NCI-H69 (cell line): ENCODE results near the gene TTI1.
A peak's percentile ranks its signal among the peaks of the same experiment; 100 is the strongest.
"Not testable (repeated sequence)": the region's sequence is repeated elsewhere in the genome, so short reads cannot be mapped to it uniquely, and the experiment has no call there.

Source experiments
- DNase-seq: peaks from one replicate; lab custom pipeline; 2025; lab: John Stamatoyannopoulos, UW

TTI1 gene

DNA sequence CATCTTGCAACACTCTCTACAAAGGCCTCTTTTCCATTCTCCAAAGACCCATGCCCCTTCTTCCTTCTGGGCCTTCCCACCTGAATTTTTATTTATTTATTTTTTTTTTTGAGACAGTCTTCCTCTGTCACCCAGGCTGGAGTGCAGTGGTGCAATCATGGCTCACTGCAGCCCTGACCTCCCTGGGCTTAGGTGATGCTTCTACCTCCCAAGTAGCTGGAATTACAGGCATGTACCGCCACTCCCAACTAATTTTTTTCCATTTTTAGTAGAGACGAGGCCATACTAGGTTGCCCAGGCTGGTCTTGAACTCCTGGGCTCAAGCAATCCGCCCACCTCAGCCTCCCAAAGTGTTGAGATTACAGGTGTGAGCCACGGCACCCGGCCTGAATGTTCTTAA is 23.8 kb downstream of the TTI1 start:
- not testable (repeated sequence) for DNase-seq

DNA sequence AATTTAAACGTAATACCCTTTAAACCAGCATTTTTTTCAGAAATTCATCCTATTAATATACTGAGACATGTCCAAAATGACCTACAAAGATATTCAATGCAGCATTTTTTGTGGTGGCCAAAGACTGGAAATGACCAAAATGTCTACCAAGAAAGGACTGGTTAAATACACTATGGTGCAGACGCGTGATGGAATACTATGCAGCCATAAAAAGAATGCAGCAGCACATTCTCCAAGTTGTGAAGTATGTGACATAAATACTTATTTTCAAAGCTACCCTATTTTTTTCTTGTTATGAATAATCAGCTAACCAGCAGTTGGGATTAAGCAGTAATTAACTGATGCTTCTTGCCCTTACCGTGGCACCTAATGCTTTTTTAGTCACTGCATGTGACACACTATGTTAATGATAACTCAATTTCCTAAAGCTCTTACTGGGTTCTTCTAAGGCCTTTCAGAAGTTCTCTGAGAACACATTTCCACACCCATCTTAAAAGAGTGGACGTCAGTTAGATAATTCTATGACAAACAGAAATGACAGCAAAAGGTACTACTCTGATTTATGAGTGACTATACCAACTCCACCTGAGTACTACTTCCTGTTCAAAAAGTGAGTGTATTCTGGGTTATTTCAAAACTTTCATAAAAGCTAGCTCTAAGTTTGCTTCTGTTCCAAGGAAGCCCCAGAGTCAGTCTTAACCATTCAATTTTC is 24.9 kb downstream of the TTI1 start:
- DNase-seq, result no peak

DNA sequence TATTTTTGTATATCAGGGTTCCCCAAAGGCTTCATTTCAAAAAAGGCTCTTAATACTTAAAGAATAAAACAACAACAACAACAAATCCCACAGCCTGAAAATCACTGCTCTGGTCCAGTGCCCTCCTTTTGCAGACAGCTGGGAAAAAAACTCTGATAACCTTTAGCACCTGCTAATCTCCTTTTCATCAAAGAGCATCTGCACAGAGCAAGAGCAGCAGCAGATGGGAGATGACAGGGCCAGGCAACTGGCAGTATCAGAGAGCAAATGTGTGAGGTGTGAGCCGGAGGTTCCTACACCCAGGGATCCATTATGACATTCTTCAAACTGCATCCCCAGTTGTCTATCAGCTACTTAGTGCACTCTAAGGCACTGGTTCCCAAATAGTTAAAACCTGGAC is 25.7 kb downstream of the TTI1 start:
- DNase-seq, result no peak

DNA sequence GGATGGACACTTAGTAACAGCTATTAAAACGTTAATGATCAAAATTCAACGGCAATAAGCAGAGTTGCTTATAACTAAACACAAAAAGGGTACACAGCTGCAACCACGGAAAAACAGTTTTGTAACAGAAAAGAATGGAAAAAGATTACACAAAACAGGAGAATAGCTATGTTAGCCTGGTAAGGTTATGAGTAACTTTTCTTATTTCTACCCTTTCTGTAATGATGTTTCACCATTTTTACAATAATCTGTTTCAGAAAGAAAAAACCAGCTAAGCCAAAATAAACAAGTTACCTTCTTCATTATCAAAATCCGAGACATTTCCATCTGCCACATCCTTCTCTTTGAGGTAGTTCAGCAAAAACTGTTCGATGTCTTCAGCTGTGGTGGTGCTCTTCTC is 27.4 kb downstream of the TTI1 start:
- no peak for DNase-seq

DNA sequence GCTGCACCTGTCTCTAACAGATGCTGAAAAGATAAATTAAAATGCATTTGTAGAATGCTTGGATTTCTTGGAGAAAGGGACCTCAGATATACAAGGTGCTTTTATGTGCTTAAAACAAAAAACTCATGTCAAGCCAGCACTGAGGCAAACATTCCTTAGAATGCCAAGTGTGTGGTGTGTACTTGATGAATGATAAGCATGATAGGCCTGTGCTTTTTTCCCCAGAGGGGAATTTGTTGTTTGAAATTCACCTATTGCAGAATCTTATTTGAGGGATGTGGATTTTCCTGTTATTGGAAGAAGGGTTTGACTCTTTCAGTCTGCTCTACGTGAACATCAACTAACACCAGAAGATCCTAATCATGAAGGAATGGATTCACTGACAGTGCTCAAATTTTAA is 28.8 kb downstream of the TTI1 start:
- DNase-seq, result no peak

DNA sequence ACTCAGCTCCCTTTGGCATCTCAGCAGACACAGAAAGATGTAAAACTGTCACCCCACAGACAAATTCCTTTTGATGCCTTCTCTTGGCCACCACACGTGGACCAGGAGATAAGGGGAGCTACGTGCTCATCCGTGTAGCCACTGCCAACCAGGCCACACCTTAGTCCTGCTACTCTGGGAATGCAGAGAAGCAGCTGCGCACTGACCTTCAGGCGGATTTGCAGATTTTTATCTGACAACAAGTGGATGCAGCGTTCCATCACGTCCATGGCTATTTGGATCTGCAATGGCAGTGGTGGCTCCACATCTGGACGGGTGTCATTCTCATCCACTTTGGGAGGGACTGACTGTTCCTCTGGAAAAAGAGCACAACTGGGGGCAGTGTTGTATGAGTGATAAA is 30.8 kb downstream of the TTI1 start:
- no peak for DNase-seq

DNA sequence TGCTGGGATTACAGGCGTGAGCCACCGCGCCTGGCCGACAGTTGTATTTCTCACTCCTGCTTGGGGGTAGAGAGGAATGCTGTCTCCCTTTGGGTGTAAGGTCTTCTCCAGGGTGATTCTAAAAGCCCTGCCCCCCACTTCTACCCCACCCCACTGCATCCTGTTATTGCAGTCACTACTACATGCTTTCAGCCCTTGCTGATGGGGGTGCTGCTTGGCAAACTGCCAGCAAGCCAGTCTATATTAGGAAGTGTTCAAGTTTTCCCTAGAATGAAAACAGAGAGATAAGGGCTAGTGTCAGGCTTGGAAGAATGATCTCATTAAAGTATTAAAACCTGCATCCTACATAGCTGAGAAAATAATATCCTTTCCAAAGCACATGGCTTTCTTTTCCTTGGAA is 31.3 kb downstream of the TTI1 start:
- DNase-seq, result no peak

DNA sequence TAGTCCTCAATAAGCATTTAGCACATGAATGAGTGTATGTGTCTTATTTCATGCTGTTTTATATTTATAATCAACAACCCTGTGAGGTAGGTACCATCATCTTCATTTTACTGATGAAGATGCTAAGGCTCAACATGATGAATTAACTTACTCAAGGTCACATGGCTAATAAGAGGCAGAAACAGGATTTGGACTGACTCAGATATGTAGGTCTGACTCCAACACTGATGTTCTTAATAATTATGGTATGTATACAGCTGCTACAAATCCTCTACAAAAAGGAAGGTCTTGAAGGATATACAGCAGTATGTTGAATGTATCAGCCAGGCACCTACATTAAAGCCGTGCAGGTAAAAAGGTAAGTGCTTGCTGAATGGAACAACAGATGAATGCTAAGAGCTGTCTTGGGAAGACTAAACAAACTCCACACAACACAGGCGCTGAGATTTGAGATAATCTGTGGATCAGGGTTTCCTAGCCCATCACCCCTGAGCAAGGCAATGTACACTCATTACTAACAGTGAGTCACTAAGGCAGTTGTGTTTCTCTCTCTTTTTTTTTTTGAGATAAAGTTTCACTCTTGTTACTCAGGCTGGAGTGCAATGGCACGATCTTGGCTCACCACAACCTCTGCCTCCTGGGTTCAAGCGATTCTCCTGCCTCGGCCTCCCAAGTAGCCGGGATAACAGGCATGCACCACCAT is 31.9 kb downstream of the TTI1 start:
- no peak for DNase-seq

DNA sequence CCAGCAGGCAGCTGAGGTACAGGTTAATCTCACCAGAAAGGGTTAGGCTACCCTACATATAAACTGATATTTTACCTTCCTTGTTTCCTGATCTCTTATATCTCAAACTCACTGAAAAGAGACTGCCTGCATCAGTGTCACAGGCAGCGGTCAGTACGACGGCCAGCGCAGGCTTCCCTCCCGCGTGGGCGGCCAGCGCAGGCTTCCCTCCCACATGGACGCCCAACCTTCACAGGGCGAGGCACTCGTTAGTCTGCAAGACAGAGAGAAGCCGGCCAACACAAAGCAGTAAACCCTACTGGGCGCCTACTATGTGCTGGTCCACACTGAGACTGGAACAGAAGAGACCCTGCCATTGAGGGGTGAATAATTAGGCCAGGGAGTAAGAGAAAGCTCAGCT is 33.0 kb downstream of the TTI1 start:
- DNase-seq, result no peak

DNA sequence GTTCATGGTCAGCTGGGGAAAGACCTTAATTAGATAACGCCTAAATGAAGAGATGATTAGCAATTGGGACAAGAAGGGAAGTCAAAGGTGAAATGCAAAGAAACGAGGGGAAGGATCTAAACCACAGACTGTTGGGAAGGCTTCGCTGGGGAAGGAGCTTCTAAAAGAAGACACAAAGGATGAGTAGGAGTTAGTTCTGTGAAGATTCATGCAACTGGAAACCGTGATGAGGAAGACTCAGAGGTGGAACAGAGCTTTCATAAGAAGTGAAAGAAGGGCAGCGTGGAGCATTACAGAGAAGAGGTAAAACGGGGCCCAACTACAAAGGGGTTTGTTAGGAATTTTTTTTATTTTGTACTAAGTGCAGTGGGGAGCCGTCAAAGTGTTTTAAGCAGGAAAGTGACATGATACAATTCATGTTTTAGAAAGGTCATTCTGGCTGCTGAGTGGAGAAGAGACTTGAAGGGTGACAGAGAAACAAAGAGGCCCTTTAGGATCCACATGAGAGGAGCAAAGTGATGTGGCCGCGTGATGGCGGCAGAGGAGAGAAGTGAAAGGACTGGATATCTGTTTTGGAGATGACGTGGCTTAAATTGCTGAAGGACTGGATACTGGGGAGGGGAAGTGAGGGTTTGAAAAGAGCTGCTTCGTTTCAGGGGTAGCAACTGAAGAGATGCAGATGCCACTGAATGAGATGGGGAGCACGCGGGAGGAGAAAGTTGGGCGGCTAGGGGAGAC is 33.6 kb downstream of the TTI1 start:
- no peak for DNase-seq

DNA sequence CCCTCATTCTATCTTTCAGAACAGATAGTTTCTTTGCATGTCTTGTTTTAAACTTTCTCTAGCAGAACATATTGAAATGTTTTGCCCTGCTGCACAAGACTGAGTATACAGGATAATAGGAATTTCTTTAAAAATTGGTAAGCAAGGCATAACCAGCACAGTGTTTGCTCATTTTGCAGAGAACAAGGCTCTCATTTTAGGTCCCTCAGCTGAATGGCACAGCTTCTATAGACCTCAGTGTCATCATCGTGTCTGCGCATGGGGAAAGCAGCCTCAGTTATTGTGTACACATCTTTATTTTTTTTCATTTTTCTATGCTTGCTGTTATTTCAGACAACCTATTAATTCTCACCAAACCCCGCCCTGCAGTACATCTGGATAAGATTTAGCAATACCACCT is 35.7 kb downstream of the TTI1 start:
- no peak for DNase-seq

DNA sequence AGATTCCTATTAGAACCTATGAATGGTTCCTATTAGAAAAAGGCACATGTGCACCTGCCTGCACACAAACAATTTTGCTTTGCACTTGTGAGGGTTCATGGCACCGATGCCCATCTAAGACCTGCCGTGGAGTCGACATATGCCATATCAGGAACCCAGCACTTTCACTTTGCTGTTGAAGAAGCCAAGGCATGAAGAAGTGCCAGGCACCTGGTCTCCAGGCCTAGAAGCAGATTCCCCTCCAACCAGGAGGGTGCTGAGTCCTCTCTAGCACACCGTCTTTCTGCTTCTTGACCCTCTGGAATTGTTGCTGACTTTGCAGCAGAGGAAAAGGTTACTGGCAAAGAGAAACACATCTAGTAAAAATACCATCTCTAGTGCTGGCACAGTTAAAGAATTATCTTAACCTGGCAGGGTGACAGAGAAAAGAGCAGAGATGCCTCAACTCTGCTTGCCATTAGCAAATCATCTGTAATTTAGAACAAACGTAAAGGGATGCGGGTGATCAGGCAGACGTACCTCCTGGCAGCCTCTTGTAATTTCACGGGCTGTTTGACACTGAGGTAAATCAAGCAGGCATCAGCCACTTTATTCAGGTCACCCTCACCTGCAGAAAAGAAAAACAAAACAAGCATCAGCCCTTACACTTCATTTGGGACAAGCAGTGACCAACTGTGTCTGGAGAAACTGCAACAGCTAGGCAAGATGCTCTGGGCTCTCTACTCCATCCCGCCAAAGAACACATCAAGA is 37.2 kb downstream of the TTI1 start:
- DNase-seq, result no peak

DNA sequence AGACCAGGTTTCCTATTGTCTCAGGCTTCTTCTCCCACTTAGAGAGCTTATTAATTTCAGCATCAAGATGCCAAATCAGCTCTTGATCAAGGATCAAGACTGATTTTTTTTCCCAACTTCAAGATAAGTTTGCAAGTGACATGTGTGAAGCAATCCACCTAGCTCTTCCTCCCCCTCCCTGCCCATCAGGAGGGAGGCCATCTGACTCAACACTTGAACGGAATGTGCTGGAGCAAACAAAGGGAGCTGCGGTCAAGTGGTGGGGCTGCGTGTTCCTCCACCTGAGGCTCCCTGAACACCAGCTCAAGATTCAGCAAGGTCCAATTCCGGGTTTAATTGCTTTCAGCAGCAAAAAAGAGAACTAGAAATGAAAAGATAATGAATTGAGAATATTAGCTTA is 38.7 kb downstream of the TTI1 start:
- DNase-seq, result no peak

DNA sequence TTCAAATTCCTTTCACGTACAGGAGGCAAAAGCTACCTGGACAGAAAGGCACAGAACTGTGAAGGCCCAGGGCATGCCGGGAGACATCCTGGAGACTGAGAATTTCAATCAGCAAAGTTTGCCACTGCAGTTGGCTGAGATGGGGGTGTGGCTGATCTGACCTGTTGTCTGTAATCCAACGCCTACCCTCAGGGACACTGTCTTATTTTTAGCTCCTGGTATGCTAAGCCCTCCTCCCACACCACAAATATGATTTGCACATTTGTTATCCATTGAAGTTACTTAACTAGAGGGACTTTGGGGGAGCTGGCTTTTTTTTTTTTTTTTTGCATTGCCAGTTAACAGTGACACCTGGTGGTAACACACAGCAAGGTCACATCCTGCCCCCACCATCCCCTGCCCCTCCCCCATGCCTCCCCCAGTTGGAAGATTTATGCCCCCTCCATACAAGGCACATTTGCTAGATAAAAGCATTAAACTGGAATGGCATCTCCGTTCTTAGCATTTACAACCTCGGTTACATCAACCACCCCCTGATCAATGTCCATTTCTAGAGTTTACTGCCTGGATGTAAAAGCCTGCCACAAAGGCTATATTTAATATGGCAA is 40.4 kb downstream of the TTI1 start:
- peak; percentile 46 for DNase-seq

DNA sequence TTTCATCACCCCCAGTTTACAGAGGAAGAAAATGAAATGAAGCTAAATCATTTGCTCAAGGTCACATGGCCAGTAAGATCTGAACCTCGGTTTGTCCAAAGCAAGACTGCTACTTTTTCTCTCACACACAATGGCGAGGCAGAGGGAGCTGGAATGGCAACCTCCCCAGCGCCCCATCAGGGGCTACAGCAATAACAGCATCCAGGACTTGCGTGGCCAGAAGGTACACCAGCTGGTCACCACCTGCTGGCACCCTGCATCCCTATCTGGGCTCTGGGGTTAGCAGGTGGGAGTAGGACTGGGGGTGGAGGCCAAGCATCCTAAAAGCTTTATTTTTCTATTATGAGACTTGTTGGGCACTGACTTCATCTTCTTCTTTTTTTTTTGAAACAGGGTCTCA is 41.3 kb downstream of the TTI1 start:
- no peak for DNase-seq

DNA sequence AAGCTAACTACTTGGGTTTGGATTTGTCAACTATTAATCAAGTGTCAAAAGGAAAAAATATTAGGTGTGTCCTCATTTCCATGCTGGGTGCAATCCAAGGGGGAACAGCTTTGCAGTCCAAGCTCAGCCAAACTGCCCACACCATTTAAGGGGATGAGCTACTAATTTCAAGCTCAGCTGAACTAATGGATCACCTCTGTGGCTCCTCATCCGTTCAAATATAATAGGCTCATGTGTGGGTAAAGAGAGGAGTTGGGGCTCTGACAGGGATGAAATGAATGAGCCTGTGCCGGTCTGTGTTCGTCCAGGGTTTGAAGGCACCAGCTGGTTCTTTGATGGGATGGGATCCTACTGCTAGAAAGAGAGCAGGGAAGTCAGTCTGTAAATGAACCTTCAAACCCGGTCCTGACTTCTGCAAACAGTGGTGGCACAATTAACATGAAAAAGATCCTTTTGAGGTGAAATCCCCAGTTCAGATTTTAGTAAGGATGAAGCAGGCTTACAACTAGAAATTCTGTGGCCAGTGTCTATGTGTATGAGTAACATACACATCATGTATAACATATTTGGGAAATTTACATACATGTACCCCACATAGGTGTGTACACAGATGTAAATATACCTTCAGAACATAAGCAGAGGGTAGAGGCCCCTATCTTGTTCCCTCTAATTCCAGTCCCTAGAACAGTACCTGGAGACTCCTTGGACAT is 41.9 kb downstream of the TTI1 start:
- DNase-seq, result no peak

DNA sequence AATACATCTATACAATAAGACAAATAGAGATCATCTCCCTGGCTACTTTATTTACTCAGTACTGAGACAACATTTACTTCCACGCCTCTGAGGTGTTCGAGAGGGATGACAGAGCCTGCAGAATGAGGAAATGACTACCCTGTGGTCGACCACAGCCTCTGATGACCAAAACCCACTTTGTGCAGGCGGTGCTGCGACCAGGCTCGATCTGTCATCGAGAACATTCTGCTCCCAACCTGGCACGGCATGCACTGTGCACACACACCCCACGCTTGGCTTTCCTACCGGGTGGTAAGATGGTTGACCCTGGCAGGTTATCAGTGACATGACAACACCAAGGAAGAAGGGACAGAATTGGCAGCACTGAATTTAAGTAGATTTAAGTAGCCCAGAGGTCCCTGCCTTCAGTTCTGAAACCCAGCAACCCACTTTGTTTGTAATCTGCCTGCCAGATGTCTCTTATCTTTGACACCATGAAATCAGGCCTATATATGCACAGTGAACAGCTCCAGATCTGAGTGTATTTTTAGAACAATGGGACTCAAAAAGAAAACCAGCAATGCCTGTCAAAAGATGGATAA is 42.6 kb downstream of the TTI1 start:
- DNase-seq, result peak; percentile 22

DNA sequence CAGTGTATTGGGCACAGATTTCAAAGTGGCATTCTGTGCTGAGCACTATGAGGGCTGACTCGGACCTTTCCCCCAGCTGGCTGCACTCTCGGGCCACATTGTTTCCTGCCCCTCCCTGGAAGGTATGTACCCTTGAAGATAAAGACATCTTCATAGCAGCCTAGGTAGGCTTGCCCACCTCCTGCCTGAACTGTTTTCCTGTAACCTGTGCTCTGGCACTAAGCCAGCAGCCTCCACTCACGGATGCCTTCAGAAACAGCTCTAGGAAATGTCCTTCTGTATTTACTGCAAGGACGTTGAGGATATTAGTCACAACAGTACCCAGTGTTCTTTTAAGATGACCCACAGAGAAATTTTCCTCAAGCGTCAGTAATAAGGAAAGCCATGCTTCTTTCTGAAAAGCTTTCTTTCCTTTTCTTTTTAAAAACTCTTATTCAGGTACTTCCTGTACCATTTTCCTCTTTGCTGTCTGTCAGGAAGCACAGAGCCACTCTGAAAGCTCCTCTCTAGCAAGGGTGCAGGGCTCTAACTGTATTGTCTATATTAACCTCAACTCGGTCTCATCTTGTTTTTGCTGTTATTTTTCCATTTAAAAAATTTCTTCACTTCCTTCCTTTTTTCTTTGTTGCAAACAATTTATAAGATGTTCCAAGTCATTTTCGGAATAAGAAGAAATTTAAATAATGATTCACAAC is 43.5 kb downstream of the TTI1 start:
- DNase-seq, result peak; percentile 5

DNA sequence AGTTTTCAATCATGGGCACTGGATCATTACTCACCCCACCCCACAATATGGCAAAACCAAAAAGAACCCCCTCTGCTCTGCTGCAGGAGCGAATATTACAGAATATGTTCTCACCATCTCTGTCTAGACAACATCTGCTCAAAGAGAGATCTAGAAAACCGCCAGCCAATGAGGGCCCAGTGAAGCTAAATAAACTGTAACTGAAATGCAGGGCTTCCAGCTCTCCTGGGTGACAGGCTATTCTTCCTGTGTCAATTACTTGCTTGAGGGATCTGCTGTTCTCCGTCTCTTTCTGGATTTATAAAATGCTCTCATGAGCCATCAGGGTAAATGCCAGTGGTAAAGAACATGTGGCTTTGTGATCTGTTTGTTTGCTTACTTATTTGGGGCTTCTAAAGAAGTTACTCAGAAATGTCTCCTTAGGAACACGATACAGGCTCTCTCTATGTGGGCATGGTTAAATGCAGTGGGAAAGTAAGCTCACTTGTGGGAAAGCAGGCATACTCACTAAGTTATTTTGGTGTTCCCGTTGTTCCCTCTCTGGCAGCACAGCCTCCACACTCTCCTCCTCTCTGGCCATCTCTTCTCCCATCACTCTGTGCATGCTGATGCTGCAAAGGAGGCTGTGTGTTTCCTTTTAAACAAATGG is 44.8 kb downstream of the TTI1 start:
- DNase-seq, result no peak
